Fibroblast of skin of right biceps (primary cell): ENCODE results near the gene STUM.
"Not testable (repeated sequence)": the region's sequence is repeated elsewhere in the genome, so short reads cannot be mapped to it uniquely, and the experiment has no call there.

Experiments used
- DNase-seq: peaks from one replicate; pipeline ENCODE4 v3.0.0-alpha.2; 2013

The STUM gene

GRCh38 chr1:226606311-226607267 is 58.0 kb downstream of the STUM start:
- DNase-seq: no peak

GRCh38 chr1:226607268-226607660 is 58.7 kb downstream of the STUM start:
- DNase-seq: no peak

GRCh38 chr1:226607821-226608220 is 59.3 kb downstream of the STUM start:
- no peak for DNase-seq

GRCh38 chr1:226608699-226609505 is 60.3 kb downstream of the STUM start:
- peak; percentile 49 for DNase-seq

- peak; percentile 11 for DNase-seq
Observed at GRCh38 chr1:226609836-226610455, 61.4 kb downstream of the STUM start.

GRCh38 chr1:226610671-226611070 is 62.1 kb downstream of the STUM start:
- DNase-seq: no peak

GRCh38 chr1:226611301-226611700 is 62.7 kb downstream of the STUM start:
- DNase-seq: no peak

GRCh38 chr1:226611980-226612379 is 63.4 kb downstream of the STUM start:
- not testable (repeated sequence) for DNase-seq

GRCh38 chr1:226615876-226616275 is 67.3 kb downstream of the STUM start:
- DNase-seq: no peak

GRCh38 chr1:226616636-226617035 is 68.1 kb downstream of the STUM start:
- DNase-seq: no peak

GRCh38 chr1:226617109-226617508 is 68.5 kb downstream of the STUM start:
- DNase-seq: no peak

- DNase-seq: not testable (repeated sequence)
Observed at GRCh38 chr1:226617719-226618118, 69.2 kb downstream of the STUM start.

GRCh38 chr1:226618380-226618779 is 69.8 kb downstream of the STUM start:
- DNase-seq: no peak

- DNase-seq: no peak
Observed at GRCh38 chr1:226619031-226619430, 70.5 kb downstream of the STUM start.

GRCh38 chr1:226622012-226622411 is 73.4 kb downstream of the STUM start:
- no peak for DNase-seq

- peak; percentile 26 for DNase-seq
Observed at GRCh38 chr1:226624526-226624925, 76.0 kb downstream of the STUM start.

- no peak for DNase-seq
Observed at GRCh38 chr1:226625326-226625725, 76.8 kb downstream of the STUM start.

- DNase-seq: no peak
Observed at GRCh38 chr1:226625832-226626576, 77.4 kb downstream of the STUM start.

GRCh38 chr1:226626577-226626956 is 78.0 kb downstream of the STUM start:
- peak; percentile 62 for DNase-seq

- DNase-seq: no peak
Observed at GRCh38 chr1:226627050-226627755, 78.6 kb downstream of the STUM start.

GRCh38 chr1:226627924-226628611 is 79.5 kb downstream of the STUM start:
- DNase-seq: no peak
